Measurements from ENCODE around the gene MBD5. TPM values are rescaled to one million over a fixed set of nuclear protein-coding genes. Genes with fewer than 3 reads are reported as not detected.
A peak's percentile ranks its signal among the peaks of the same experiment; 100 is the strongest.

Gene MBD5
- total RNA-seq: 100 to 1,000 TPM in 1 of 2 donors, 10 to 100 TPM in 1; 34.9 to 140 TPM
- 1 to 10 TPM; 5.7 to 7.6 TPM for polyA plus RNA-seq
- long read RNA-seq, donor 1, full-length matches to known transcripts: 12 of 12 reads
- long read RNA-seq, donor 1, partial matches to known transcripts: 0 of 12 reads
- long read RNA-seq, donor 1, other reads (novel, unspliced or antisense): 0 of 12 reads
- long read RNA-seq, donor 2, full-length matches to known transcripts: 3 of 3 reads
- long read RNA-seq, donor 2, partial matches to known transcripts: 0 of 3 reads
- long read RNA-seq, donor 2, other reads (novel, unspliced or antisense): 0 of 3 reads
- long read RNA-seq, donor 3, full-length matches to known transcripts: 4 of 4 reads
- long read RNA-seq, donor 3, partial matches to known transcripts: 0 of 4 reads
- long read RNA-seq, donor 3, other reads (novel, unspliced or antisense): 0 of 4 reads
- long read RNA-seq, donor 4, full-length matches to known transcripts: 4 of 9 reads
- long read RNA-seq, donor 4, partial matches to known transcripts: 5 of 9 reads
- long read RNA-seq, donor 4, other reads (novel, unspliced or antisense): 0 of 9 reads
- long read RNA-seq, donor 5, full-length matches to known transcripts: 8 of 22 reads
- long read RNA-seq, donor 5, partial matches to known transcripts: 14 of 22 reads
- long read RNA-seq, donor 5, other reads (novel, unspliced or antisense): 0 of 22 reads

DNA sequence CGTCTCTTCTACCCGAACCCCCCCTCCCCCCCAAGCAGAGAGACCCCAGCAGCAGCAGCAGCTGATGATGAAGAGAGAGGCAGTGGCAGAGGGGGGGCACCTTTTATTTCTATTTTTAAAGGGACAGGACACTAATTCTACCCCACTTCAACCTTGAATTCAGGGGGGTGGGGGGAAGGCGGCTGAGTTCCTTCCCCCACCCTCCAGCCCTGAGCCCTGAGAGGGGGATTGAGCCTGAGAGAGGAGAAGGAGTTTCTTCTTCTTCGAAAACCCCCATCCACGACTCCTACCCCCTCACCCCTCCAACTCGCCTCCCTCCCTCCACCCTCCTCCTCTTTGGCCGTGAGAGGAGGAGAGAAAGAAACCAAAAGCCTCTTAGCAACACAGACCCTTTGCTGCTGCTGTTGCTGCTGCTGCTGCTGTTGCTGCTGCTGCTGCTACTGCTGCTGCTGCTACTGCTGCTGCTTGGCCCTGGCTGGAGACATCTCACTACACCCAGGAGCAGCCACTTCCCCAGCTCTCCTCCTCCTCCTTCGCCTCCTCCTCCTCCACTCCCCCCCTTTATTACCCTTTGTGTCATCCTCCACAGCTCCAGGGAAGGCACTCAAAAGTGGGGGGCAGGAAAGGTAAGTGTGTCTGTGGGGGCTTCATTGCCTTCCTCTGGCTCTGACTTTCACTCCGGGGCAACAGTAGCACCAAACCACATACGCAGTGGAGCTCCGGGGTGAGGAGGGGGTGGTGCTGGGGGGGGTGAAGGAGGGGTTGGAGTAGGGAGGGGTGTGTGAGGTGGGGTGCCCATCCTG, at the start of gene MBD5:
Gene MBD5, plus strand, starts transcription at position 33 of the 803 bp plus-strand sequence.
- Histone ChIP-seq H3K27ac (ENCODE audit: low read depth in 1 of 2, low read length in 1 of 2) (peak within 1 kb of the TSS; percentile 87 to 93), H3K4me1 (ENCODE audit: control insufficient read depth in 5 of 5, insufficient read depth in 5 of 5, low read length in 5 of 5) (peaks cover 0 to 36% (median 3%) of the 10 kb centered on the region in 5 donors), H3K9me3 (ENCODE audit: control insufficient read depth in 4 of 4, insufficient read depth in 3 of 4, low read length in 3 of 4) (no peaks in the 10 kb centered on the region), H3K36me3 (ENCODE audit: control insufficient read depth in 4 of 4, insufficient read depth in 4 of 4, low read length in 4 of 4) (peaks cover 0 to 3% (median 0%) of the 10 kb centered on the region in 4 donors), H3K27me3 (ENCODE audit: control insufficient read depth in 3 of 3, insufficient read depth in 3 of 3, low read length in 2 of 3) (no peaks in the 10 kb centered on the region), H3K4me3 (peak within 1 kb of the TSS; percentile 80), H3K9ac (ENCODE audit: insufficient read depth in 1 of 2, low read length in 2 of 2) (peak within 1 kb of the TSS; percentile 80 to 96)
- peak; percentile 82 to 89 (median 89) for DNase-seq
- TF ChIP-seq, protein P1, sequence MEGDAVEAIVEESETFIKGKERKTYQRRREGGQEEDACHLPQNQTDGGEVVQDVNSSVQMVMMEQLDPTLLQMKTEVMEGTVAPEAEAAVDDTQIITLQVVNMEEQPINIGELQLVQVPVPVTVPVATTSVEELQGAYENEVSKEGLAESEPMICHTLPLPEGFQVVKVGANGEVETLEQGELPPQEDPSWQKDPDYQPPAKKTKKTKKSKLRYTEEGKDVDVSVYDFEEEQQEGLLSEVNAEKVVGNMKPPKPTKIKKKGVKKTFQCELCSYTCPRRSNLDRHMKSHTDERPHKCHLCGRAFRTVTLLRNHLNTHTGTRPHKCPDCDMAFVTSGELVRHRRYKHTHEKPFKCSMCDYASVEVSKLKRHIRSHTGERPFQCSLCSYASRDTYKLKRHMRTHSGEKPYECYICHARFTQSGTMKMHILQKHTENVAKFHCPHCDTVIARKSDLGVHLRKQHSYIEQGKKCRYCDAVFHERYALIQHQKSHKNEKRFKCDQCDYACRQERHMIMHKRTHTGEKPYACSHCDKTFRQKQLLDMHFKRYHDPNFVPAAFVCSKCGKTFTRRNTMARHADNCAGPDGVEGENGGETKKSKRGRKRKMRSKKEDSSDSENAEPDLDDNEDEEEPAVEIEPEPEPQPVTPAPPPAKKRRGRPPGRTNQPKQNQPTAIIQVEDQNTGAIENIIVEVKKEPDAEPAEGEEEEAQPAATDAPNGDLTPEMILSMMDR (IDR thresholded peaks at IDR 0.05; ENCODE audit: control extremely low read depth, extremely low read depth): no peak
- peak; percentile 17 for ATAC-seq (ENCODE audit: insufficient read depth, low FRiP score)
- WGBS, 2 donors: 0% methylated on average over 10 to 11 of the region's 11 CpGs

DNA sequence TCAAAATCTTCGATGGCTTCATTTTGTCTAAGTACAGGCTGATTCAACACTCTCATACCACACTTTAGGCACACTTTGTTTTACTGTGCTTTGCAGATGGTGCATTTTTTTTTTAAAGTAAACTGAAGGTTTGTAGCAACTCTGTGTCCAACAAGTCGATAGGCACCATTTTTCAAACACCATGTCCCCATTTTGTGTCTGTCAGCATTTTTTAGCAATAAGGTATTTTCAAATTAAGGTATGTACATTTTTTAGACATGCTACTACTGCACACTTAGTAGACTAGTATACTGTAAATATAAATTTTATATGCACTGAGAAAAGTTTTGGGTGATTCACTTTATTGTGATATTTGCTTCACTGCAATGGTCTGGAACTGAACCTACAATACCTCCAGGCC, 44.8 kb upstream of the MBD5 start:
- ATAC-seq (ENCODE audit: insufficient read depth, low FRiP score) (no peak), DNase-seq (no peak)
- no peaks in the 10 kb centered on the region for H3K9me3 ChIP-seq (ENCODE audit: control insufficient read depth in 4 of 4, insufficient read depth in 3 of 4, low read length in 3 of 4)
- no peak overlapping the region for H3K27ac ChIP-seq (ENCODE audit: low read depth in 1 of 2, low read length in 1 of 2)
- H3K36me3 ChIP-seq (ENCODE audit: control insufficient read depth in 4 of 4, insufficient read depth in 4 of 4, low read length in 4 of 4): peaks cover 0 to 9% (median 2%) of the 10 kb centered on the region in 4 donors
- TF ChIP-seq, protein P1 (IDR thresholded peaks at IDR 0.05; ENCODE audit: control extremely low read depth, extremely low read depth): no peak
- peaks cover 0 to 13% (median 0%) of the 10 kb centered on the region in 5 donors for H3K4me1 ChIP-seq (ENCODE audit: control insufficient read depth in 5 of 5, insufficient read depth in 5 of 5, low read length in 5 of 5)
- 78 to 91% methylated on average over 2 of the region's 2 CpGs for WGBS, 2 donors
- H3K4me3 ChIP-seq: no peak overlapping the region
- no peaks in the 10 kb centered on the region for H3K27me3 ChIP-seq (ENCODE audit: control insufficient read depth in 3 of 3, insufficient read depth in 3 of 3, low read length in 2 of 3)
- H3K9ac ChIP-seq (ENCODE audit: insufficient read depth in 1 of 2, low read length in 2 of 2): no peak overlapping the region

DNA sequence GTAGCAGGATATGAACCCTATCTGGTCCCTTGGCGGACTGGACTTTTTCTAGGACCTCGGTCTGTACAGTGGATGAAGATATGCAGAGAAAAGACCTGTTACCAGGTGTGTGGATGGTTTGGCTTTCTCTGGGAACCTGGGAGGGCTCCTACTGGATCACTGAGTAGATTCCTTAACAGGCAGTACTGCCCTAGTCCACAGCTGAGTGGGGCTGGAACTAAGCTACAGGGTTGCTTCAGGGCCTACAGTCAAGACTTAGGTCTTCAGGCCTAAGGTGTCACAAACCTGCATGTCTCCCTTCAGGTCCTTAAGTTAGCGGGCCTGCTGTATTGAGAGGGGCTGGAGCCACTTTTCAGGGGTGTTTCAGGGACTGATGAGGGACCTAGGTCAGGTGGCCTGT, 43.2 kb upstream of the MBD5 start:
- TF ChIP-seq, protein P1 (IDR thresholded peaks at IDR 0.05; ENCODE audit: control extremely low read depth, extremely low read depth): no peak
- Histone ChIP-seq H3K4me1 (ENCODE audit: control insufficient read depth in 5 of 5, insufficient read depth in 5 of 5, low read length in 5 of 5) (peaks cover 0 to 13% (median 0%) of the 10 kb centered on the region in 5 donors), H3K9me3 (ENCODE audit: control insufficient read depth in 4 of 4, insufficient read depth in 3 of 4, low read length in 3 of 4) (no peaks in the 10 kb centered on the region), H3K4me3 (no peak overlapping the region), H3K36me3 (ENCODE audit: control insufficient read depth in 4 of 4, insufficient read depth in 4 of 4, low read length in 4 of 4) (peaks cover 0 to 5% (median 2%) of the 10 kb centered on the region in 4 donors), H3K27ac (ENCODE audit: low read depth in 1 of 2, low read length in 1 of 2) (no peak overlapping the region), H3K9ac (ENCODE audit: insufficient read depth in 1 of 2, low read length in 2 of 2) (no peak overlapping the region), H3K27me3 (ENCODE audit: control insufficient read depth in 3 of 3, insufficient read depth in 3 of 3, low read length in 2 of 3) (no peaks in the 10 kb centered on the region)
- no peak for DNase-seq
- WGBS, 2 donors: 96 to 98% methylated on average over 3 of the region's 3 CpGs
- no peak for ATAC-seq (ENCODE audit: insufficient read depth, low FRiP score)
